Measurements from ENCODE around the gene PGBD5.

The PGBD5 gene

DNA sequence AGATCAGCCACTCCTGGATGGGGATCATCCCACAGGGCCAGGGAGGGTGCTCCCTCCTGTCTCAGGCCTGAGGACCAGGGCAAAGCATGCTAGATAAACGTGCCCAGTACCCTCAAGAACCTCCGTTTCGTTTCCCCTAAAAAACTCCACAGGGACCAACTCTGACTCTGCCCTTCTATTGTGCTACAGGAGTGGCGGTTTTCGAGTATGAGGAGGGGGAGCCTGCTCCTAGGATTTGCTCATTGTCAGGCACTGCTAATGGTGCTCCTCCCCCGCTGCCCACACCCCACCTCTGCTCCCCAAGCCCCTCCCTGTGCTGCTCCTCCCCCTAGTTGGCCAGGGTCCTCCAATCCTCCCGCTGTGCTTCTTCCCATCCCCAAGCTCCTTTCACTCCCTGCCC lies 32.0 kb downstream of the PGBD5 start:
- FAIRE-seq: no peak

DNA sequence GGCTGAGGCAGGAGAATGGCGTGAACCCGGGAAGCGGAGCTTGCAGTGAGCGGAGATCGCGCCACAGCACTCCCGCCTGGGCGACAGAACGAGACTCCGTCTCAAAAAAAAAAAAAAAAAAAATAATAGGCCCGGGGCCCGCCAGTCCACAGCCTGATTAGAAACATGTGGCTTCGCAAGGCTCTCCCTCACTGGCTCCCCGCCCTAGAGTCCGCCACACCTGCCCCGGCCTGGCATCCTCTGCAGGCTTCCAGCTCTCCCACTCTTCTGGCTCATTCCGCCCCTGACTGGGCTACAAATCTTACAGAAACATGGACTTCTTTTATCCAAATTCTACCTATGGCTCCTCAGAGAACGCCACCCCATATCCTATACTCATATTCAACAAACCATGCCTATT lies 32.4 kb downstream of the PGBD5 start:
- no peak for FAIRE-seq

DNA sequence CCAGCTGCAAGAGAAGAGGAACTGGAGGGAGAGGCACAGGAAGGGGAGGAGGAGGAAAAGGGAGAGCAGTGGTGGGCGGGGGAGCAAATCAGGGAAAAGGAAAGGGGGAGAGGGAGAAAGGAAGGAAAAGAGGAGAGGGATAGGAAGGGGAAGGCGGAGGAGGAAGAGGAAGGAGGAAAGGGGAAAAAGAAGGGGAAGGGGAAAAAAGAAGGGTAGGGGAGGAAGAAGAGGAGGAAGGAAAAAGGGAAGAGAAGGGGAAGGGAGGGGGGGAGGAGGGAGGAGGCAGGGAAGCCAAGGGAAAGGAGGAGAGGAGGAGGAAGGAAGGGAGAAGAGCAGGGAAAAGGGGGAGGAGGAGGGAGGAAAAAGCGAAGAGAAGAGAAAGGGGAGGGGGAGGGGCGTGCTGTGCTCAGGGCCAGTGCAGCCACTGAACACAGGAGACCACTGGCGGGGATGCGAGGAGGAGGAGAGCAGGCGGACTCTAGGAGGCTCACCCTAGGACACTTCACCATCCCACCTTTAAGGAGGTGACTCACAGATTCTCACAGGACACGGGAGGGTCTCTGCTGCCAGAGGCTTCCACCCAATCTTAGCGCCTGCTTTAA lies 33.1 kb downstream of the PGBD5 start:
- no peak for FAIRE-seq

DNA sequence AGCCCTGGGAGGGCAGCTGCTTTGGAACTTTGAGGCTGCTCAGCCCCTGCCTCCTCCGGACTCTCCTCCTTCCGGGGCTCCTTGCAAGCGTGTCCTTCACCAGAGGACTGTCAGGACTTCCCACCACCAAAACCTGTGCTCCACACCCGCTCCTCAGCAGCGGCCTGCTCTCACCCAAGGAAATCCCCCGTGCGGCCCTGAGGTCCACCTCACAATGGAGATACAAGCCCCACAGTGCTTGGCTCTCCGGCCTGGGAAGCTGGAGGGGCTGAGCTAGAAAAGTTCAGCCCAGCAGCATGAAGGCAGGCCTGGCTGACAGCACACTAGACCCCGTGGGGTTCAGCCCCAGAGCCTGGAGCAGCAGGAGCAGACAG lies 33.6 kb downstream of the PGBD5 start:
- FAIRE-seq: no peak

DNA sequence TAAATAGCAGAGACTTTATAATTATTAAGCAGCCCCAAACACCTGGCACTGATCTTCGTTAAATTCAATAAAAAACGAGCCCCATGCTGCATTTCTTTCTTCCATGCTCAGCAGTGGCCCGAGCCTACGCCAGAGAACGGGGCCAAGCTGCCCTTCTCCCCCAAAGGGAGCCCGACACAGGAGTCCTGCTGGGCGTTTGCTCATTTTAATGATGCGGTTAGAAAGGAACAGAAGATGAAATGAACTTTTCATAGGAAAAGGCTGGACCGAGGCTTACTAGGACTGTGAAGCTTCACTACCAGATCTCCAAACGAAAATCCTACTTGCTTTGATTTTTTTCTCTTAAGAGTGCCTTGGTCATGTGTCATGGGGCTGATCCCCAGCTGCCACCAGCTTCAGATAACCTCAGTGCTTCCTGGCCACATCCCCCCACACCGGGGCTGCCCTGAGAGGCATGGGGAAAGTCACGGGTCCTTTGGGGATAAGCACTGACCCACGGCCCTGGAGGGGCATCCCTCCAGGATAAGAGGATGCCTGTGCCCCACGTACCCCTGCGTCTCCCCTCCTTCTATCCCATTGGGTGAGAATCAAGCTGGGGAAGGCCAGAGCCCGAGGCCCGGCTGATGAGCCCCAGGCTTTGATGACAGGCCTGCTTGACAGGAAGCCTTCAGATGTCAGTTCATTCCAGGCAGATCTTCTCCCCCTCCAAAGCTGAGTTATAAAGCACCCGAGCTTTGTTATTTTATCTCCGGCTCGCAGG lies 34.2 kb downstream of the PGBD5 start:
- FAIRE-seq: no peak

DNA sequence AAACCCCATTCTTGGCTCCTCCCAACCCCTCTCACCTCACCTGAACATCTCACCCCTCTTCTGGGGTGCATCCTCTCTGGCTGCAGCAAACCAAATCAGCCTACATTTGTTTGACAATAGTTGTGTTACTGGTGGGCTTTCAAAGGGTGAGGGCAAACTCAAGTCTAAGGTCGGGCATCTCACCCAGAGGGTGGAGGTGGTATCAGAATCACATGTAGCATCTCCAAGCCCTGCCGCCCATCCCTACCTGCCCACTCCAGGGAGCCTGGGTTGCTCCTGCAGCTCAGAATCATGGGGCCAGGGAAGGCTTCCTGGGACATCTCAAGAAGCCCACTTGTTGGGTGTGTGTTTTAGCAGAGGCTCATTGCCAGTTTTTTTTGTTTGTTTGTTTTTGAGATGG lies 35.8 kb downstream of the PGBD5 start:
- no peak for FAIRE-seq

DNA sequence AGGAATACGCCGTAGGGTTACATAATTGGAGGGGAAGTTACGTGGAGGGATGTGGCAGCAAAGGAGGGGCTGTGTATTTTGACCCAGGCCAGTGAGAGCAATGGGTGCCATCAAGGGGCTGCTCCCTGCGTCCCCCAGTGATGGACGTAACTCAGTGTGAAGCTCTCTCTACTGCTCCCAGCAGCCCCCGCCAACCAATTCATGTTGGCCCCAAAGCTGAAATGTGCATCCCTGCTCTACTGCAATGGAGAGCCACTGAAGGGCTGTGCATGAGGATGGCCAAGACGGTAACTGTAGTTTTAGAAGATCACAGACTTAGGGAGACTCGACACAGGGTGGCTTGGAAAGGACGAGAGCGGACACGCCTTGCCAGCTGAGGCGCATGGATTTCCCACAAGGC lies 38.3 kb downstream of the PGBD5 start:
- FAIRE-seq: no peak

DNA sequence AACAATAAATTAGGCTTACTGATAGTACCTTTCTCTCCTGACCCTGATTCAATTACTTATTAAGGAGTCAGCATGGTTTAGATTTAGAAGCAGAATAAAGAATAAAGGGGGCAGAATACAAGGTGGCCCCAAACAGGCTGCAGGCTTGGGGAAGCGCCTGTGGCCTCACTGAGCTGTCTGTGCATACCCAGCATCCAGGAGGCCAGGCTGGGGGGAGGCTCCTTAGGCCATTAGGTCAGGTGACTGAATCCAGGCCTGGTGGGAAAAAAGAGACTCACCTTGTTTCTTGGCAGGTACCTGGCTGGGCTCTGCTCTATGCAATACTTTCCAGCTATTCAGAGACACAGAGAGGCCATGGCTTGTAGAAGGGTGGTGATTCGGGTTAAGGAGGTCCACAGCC lies 38.8 kb downstream of the PGBD5 start:
- no peak for FAIRE-seq

DNA sequence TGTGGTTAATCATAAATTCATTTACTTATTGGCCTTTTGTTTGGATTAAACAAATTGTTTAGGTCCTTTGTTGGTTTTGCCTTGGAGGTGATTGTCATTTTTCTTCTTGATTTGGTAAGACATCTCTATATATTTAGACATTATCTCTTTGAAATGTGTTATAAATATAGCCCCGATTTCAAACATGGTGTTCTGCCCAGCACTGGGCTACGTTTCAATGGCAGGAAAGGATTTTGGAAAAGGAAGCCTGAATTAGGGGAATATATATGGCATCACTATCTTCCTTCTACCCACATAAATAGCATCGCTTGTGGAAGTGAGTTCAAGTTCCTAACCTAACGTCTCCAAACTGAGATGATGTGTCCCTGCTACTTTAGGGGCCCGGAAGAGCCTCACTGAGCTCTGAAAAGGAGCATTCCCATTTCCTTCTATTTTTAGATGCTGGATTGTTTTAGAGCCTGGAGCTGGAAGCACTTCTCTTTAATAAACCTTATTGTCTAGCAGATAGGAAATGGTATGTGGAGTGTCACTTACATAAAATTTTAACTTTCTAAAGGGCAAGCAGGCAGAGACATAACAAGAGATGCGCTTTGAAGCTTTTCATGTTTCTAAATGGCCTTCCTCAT lies 39.4 kb downstream of the PGBD5 start:
- FAIRE-seq: no peak

DNA sequence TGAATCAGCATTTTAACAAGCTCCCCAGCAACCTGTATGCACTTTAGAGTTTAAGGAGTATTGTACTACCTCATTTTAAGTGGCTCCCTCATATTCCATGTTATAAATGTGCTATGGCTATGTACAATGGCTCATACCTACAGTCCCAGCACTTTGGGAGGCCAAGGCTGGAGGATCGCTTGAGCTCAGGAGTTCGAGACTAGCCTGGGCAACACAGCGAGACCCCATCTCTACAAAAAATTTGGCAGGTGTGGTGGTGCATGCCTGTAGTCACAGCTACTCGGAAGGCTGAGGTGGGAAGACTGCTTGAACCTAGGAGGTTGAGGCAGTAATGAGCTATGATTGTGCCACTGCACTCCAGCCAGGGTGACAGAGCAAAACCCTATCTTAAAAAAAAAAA lies 40.2 kb downstream of the PGBD5 start:
- FAIRE-seq: no peak

DNA sequence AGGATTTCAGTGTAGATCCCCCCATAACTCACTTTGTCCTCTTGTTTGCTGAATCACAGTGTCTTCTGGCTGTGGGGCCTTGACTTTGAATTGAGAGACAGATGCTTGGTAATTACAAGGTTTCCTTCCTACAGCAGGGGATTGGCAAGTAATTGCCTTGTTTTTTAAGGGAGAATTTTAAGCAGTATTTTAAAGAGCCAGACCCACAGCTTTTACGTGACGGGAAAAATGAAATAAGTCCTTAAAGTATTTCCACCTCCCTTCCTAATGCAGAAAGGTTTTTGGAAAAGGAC lies 41.0 kb downstream of the PGBD5 start:
- no peak for FAIRE-seq

DNA sequence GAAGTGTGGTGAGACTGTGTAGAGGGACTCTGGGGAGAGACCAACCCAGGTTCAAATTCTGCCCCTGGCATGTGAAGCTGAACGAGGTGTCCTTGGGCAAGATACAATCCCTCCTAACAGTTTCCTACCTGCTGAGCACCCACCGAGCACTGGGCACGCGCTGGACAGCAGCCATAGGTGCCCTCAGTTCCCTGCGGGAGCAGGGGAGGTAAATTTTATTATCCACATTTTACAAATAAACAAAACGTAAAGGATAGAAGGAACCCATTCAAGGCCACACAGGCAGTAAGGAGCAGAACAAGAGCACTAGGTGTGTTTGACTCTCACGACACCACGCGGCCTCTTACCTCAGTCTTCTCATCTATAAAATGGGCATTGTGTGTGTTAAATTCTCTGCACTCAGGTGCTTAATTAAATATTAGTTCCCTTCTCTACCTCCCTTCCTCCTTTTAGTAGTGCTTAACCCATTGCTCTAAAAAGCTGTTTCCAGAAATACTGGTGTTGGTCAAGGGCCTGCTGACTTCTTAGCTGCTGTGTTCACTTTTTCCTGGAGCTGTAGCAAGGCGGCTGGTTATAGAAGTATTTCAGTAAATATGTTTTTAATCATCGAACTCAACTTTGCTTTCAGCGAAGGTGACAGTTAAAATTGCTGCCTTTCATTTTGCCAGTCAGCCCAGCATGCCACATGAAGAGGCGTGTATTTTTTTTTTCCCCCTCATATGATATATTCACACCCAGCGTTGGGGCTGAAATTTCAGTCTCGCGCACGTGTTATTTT lies 41.6 kb downstream of the PGBD5 start:
- FAIRE-seq: no peak

DNA sequence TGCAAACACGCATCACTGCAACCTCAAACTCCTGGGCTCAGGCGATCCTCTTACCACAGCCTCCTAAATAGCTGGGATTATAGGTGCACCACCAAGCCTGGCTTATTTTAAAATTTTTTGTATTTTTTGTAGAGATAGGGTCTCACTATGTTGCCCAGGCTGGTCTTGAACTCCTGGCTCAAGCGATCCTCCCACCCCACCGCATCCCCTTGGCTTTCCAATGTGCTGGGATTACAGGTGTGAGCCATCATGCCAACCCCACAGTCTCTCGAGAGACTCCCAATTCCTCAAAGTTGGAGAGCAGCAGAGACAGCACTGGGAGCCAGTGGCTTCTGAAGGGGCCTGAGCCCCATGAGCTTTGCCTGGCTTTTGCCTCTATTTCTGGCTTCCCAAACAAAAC lies 42.7 kb downstream of the PGBD5 start:
- FAIRE-seq: no peak

DNA sequence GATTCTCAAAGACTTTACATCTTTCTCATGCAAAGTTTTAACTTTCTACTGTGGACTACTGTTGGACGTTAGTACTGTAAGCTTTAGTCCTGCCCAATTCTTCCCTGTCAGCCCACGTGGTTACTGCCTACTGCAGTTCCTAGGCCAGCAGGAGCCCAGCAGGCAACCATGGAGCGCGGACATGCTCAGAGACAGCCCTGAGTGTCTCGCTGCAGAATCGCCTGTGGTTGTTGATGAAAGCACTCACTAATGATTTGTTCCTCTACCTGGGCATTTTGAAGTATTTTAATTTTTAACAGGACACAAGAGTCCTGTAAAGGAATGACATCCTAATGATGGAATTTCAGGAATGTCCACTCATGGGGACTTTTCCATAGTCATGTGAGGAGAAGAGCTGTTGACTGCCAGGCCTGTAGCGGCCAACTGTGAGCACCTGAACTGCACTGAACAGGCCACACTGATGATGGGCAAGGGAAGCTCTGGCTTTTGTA lies 44.1 kb downstream of the PGBD5 start:
- no peak for FAIRE-seq

DNA sequence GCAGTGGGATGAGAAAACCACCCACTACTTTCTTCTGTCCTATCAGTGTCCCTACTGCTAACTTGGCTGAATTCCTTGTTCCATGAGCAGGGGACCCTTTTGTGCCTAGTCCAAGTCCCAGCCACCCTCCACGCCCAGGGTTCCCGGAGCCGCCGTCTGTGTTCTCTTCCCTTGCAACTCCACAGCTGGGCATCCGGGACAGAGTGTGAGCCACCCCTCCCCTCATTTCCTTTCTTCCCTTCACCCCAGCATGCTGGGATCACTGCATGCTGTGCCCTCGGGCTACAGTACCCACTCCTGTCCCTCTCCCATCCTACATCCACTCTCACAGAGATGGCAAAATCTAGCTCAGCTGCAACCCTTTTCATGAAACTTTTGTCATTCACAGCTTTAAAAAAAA lies 44.5 kb downstream of the PGBD5 start:
- FAIRE-seq: no peak

DNA sequence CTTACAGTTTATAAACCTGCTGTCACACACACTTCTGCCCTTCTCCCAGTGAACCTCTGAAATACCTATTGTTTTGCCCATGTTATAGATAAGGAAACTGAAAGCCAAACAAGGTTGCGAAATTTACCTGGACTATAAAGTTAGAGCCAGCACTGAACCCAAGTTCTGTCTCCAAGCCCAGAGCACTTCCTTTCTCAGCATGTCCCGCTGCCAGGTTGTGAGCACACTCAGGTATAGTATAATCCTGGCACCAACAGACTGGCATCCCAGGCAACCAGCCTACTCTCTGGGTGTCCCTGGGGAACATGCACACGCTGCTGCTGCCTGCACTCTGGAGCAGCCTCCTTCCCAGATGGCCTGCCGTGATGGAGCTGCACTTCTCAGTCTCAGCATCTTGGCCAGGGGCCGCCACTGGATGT lies 45.1 kb downstream of the PGBD5 start:
- no peak for FAIRE-seq

DNA sequence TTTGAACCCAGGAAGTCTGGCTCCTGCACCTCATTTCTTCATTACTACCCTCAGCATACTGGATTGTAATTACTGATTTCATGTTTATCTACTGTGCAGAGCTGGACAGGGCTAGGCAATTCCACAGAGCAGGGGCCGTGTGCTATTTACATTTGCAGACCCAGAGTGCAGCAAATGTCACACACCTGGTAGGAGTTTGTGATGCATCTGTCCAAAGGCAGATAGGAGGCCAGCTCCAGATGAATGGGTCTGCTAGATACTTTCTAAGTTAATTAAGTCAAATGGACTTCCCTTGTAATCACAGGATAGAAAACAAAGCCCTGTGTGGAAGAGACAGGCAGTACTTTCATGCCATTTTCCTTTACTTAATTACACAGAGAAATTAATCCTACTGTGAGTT lies 46.2 kb downstream of the PGBD5 start:
- FAIRE-seq: no peak

DNA sequence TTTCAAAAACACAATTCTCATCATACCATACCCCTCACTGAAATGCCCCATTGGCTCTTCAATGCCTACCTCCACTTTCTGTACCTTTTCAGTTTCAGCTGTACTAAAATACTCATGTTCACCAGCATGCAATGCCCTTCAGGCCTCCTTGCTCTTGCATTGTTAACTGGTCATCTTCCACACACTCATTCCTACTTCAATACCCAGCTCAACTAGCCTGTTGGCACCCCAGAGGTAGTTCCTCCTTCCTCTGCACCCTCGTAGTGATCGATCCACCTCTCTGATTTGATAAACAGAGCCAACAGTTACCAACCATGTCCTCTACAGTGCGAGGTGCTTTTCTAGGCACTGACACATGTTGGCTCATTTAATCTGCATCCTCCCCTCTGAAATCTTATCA lies 46.7 kb downstream of the PGBD5 start:
- no peak for FAIRE-seq

DNA sequence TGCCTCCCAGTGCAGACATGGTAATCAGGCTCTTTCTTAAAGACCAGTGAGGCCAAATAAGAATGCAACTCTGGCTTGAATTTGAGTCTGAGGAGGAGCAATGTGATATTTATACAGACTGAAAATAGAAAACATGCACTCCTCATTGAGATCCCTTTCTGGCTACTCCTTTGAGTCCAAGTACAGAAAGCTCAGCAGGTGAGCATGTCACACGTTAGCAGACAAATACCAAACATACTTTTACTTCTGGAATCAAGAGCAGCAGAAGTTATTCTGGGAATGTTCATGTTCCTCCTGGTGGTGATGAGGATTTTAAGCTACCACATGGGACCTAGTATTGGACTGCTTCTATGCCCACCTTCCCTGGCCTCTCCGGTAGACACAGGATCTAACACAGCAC lies 48.3 kb downstream of the PGBD5 start:
- FAIRE-seq: no peak

DNA sequence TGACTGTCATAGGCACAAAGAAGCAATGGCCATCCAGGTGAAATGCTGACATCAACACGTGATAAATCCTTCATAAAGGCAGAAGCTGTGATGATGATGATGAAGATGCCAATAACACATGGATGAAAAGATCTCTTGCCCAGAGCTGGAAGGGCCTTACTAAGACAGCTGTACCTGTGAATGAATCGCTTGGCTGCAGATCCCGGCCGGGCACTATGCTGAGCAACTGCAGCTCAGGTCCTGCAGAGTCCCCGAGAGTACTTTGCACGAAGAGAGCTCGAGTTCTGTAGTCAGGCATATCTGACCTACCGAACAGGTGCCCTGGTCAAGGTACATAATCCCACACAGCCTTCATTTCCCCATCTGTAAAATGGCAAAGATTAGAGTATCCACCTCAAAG lies 48.8 kb downstream of the PGBD5 start:
- no peak for FAIRE-seq

DNA sequence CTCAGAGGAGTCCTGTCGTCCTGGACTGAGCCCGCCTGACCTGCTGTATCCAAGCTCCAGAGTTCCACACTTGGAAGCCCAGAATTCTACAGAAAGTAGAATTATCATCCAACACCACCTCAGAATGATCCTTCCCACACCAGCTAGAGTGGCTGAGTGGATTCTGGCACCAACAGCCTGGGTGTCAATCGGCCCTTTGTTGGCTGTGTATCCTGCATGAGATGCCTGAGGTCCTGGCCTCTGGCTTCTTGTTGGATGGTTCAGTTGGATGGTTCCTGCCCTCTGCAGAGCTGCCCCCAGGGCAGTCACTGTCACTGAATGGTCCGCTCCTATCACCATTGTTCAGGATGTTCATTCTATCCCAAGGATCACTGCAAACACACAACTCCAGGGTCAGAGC lies 49.8 kb downstream of the PGBD5 start:
- FAIRE-seq: no peak

DNA sequence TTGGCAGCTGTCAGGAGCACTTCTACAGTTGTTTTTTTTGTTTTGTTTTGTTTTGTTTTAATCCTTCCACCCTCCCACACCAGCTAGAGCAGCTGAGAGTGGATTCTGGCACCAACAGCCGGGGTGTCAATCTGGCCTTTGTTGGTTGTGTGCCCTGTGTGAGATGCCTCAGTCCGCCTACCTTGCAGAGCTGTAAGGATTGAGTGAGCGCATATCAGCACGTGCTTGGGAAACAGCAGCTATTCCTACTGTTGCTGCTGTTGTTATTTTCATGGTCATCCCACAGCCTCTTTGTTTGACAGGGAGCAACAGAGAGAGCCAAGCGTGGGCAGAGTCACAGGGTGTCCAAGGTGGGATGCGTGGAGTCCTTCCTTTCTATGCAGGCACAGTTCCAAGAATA lies 50.4 kb downstream of the PGBD5 start:
- FAIRE-seq: no peak

DNA sequence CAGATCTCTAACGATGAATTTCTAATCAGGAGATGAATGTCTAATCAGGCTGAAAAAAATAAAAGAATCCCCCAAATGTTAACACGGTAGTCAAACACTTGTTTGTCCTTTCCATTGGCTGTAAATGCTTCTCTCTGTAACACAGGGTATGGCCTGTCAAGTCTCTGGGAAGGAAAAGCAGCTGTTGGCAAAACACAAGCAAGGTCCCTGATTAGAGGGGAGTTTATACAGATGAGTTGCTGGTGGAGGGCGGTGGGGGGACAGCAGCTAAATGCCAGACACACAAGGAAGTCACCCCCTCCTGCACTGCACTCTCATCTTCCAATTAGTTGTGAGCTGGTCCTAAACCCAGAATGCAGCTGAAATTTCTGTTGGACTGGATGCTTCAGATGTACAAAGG lies 51.0 kb downstream of the PGBD5 start:
- FAIRE-seq: no peak
